Activated CD4-positive, alpha-beta T cell treated with anti-CD3 and anti-CD28 coated beads, Interleukin-2, Interleukin-4, amounts not matched to agents 100 ng/mL and 50 ng/mL, durations not matched to agents 16 hours and 8 hours (primary cell): ENCODE measurements around the gene NACC1.

Source experiments
- DNase-seq: peaks from one replicate; pipeline ENCODE4 v3.0.0-alpha.2; 2020; ENCODE audit warnings: low spot score

Gene NACC1

DNA sequence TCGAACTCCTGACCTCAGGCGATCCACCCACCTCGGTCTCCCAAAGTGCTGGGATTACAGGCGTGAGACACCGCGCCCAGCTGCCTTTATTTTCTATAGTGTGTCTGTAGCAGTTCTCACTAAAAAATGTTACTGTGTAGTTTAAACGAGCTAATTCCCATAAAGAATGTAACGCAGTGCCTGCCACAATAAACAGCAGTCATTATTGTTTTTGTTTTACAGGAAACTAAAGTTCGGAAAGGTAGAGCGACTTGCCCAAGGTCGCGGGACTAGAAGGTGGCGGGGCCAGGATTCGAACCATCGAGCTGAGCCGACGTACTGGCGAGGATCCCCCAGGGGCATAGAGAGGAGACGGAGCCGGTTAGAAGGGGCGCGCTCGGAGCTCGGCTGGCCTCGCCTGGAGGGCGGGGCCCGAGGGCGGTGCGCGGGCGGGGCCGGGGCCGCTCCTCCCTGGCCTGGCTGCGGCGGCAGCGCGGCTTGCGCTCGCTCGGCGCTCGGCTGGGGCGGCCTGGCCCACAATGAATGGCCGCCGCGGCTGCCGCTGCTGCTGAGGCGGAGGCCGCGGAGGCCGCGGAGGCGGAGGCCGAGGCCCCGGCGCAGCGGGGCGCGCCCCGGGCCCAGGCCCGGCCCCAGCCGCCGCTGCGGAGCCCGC lies at the start of gene NACC1:
NACC1 (plus strand) TSS at position 493 of the 652 bp plus-strand sequence. CDS start 16,944 bp downstream, outside the sequence.
- DNase-seq, result peak; percentile 93

DNA sequence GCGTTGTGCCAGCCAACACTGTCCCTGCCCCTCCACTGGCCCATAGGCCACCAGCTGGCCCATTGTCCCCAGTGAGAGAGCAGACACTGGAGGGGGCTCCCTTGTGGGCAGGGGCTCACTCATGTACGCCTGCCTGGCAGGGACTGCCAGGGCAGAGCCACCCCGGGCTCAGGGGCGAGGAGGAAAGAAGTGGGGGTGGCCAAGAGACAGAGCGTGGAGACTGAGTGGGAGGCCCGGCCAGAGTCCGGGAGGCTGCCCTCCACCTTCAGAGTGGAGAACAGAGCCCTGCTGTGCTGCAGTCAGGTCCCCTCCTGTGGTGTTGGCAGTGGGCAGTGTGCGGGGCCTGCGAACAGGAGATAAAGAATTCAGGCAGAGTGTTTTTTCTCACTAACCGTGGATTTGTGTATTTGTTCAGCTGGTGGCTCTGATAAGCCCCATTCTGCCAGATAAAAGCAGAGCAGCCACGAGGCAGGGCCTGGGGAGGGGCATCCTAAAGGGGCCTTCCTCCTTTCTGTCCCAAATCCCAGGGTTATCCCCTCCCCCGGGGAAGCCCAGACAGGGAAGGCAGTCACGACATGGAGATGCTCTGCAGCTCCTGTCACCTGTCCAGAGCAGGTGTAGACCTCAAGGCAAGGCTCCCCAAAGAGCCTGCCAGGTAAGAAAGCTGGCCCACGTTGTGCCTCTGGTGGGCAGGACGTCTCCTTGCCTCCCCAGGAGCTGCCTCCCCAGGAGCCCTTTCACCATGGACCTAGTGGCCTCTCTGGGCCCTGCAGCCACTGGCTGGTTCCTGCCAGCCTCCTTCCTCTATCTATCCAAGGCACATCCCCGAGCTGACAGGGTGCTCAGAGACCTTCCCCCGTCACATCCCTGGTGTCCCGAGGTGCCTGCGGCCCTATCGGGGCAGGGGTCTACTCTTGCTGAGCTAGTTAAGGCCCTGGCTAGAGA lies 48.4 kb upstream of the NACC1 start:
- no peak for DNase-seq

DNA sequence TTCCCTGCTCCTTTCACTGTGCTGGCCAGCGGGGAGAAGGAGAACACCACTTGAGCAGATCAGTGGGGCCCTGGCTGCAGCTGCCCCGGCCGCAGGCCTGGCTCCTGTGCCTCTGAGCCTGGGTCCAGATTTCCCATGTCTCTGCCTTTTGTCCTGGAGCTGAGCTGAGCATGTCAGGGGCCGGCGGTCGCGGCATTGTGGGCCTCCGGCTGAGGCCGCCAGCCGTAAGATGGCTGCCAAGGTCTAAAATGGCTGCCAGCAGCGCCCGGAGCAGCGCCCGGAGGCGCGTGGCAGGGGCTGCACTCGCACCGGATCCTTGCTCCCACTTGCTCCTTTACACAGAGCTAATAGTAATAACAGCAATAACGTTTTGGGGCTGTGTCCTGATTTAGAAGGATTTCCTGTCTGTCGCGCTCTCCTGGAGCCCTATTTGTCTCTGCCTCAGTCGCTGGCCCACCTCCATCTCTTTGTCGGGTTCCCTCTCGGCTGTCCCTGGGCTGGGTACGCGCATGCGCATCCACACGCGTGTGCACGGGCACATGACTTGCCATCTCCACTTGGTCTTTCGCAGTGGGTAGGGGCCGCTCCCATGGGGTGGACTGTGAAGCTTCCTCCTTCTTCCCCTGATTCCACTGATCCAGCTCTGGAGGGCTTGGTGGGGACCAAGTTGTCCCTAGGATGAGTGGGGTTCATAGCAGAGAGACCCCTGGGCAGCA lies 47.5 kb upstream of the NACC1 start:
- no peak for DNase-seq

DNA sequence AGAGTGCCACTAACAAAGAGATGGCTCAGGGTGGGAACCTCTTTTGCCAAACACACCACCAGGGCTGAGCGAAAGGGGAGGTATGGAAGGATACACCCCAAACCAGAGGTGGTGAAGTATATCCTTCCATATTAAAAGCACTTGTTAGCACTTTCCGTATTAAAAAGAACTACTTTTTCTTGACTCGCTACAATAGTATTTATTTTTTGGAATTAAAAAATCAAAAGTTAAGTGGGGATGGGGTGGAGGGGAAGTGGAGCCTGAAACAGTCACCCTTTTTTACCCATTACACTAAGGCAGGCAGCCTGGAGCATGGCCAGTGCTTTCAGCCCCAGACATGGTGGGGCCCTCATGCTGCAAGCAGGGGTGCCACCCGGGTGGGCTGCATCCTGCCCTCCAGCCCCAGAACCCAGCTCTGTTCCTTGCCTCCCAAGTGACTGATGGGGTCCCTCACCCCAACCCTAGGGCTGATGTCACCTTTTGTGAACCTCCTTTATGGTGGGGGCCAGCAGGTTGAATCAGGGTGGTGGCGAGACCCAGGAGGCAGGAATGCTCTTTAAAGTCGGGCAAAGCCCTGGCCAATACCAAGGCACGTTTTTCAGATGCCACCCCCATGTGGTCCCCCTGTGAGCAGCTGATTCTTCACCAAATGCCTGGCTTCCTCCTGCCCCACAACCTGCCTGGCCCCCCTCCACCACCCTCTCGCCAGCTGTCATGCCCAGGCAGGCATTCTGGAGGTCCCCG lies 46.4 kb upstream of the NACC1 start:
- DNase-seq, result no peak

DNA sequence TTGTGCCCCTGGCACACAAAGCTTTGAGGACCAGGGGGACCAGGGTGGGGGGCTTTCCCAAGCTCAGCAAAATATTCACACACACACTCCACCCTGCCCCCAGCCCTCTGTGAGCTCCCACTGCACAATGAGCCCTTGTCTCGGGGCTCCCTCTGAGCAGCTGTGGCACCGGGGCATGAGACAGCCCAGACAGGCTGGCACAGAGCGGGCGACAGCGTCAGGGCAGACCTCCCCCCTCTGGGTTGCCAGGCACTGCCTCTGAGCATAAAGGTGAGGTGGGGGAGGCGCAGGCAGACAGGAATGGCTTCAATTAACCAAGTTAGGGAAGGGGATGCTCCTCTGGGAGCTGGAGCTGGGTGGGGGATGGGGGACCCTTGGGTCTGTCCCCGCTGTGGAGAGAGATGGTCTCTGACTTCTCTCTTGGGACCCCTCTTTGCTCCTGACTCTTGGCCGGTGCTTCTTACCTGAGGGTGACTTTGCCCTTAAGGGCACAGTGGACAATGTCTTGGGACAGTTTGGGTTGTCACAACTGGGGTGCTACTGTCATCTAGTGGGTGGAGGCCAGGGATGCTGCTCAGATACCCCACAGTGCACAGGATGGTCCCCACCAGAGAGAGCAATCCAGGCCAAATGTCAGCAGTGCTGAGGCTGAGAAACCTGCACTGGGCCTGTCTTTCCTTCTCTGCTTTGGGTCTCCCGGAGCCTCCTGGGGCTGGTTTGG lies 45.7 kb upstream of the NACC1 start:
- DNase-seq, result no peak

DNA sequence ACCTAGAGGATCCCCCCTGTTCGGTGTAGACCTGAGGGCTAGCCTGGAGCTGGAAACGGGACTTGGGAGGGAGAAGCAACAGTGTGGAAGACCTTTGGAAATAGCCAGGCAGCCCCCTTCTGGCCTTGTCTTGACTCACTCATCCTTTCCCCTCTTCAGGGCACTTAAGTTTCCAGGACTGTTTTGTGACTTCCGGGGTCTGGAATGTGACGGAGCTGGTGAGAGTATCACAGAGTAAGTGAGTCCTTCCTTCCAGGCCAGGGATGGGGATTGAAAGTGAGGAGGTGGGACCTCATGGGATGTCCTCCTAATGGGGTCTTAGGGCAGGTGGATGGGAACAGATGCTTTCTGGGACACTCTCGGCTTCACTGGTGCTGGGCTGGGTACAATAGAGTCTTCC lies 44.8 kb upstream of the NACC1 start:
- DNase-seq, result no peak

DNA sequence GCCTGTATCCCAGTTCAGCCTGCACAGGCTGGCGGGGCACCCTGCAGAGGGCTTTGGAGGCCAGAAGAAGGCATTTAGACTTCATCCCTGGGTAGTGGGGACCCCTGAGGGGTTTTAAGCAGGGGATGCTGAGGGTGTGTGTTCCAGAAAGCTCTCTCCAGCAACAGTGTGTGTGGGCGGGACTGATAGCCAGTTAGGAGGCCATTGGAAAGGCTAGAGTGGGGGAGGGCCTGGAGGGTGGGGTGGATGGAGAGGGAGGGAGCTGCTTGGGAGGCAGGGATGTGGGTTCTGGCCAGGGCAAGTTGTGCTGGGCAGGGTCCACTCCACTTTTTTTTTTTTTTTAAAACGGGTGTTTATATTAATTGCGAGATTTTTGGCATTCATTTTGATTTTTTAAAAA lies 43.7 kb upstream of the NACC1 start:
- no peak for DNase-seq

DNA sequence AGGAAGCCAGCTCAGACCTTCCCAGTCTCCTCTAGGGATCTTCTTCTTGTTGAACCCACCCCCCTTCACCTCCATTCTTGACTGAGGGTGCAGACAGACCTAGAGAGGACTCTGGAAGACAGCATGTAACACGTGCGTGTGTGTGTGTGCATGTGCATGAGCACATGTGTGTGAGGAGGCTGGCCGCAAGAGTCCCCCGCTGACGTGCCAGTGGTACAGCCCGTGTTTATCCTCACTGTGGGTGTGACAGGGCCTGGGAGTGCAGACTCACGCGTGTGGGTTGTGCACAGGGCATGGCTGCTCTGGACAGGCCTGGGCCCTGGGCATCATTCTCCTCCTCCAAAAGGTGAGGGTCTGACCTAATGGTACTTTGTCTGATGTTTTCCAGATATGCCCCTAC lies 41.7 kb upstream of the NACC1 start:
- DNase-seq, result no peak

DNA sequence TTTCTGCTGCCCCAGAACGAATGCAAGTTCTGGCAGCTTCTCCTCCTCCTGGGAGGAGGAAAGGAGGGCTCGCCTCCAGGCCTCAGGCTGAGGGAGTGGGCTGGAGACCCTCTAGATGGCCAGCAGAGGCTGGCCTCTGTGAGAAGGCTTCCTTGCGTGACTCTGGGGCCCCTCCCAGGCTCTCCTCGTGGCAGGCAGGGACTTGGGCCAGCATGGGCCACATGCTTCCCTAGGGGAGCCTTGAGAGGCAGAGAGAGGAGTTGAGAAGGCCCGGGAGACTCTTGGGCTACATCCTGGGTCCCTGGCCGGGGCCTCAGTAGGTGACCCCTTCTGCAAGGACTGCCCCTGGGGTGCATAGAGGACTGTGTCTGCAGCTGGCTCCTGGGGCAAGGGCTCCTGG lies 41.3 kb upstream of the NACC1 start:
- no peak for DNase-seq

DNA sequence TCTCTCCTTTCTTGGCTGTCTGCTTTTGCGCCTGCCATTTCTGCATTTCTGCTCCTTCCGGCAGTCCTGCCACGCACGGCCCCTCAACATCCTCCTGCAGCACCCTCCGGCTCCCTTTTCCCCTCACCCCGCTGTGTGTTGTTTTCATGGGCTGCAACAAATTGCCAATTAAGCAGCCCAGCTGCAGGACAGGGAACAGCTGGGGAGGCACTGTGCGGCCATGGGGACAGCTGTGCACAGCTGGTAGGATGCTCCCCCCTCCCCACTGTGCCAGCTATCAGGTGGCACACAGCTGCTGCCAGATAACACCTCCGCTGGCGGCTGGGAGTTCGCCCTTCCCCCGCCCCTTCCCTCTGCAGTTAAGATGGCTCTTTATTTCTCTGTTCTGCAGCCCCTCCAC lies 40.8 kb upstream of the NACC1 start:
- no peak for DNase-seq

DNA sequence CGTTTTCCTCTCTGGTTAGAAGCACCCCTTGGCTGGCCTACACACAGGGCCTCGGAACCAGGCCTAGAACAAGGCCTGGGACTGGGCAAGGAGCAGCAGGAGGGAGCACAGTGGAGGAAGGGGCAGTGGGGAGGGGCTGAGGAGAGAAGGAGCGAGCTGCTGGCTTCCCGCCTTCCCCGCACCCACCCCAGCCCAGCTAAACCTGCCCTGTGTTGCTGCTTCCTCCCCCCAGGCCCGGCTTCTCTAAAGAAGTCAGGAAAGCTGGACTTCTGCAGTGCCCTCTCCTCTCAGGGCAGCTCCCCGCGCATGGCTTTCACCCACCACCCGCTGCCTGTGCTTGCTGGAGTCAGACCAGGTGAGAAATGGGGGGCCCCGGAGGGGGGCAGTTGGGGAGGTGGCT lies 39.7 kb upstream of the NACC1 start:
- no peak for DNase-seq

DNA sequence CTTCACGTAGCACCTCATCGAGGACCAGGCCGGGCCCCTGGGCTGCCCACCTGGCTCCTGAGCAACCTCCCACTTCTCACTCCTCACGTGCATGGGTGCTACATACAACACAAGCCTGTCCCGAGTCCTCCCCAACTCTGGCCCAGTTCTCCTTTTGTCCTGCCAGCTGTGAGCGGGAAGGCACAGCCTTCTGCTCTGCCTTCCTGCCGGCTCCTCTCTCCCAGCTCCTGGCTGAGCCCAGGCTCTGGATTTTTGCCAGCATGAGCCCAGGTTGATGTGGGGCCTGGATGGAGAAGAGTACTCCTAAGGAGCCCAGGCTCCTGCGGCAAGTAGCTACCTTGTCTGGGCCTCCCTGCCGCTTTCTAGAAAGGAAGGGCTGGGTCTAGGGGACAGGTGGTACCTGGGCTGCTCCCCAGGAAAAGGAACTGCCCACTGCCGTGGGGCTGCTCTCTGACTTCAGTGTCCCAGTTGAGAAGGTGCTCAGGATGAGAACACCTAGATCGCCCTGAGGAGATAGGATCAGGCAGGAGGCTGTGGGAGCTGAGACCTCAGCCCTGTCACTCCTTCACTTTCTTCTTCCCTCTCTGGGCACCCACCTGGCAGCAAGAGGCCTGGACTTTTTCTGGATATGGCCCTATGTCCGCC lies 39.0 kb upstream of the NACC1 start:
- DNase-seq, result no peak

DNA sequence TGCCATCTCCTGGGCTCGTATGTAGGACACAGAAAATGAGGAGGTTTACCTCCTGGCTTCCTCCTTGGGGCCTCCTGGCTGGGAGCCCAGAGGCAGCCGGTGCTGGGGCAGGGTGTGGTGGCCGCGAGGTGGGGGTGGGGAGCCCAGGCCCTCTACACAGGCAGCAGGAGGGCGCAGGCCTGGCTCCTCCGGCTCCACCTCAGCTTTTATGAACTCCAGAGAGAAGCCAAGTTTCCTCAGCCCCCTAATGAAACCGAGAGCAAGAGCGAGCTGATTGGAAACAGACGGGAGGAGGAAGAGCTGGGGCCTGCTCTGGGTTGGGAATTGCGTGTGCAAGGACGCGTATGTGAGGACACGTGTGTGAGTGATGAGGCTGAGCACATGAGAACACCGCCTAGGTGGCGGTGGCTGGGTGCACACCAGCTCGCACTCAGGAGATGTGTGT lies 38.5 kb upstream of the NACC1 start:
- no peak for DNase-seq

DNA sequence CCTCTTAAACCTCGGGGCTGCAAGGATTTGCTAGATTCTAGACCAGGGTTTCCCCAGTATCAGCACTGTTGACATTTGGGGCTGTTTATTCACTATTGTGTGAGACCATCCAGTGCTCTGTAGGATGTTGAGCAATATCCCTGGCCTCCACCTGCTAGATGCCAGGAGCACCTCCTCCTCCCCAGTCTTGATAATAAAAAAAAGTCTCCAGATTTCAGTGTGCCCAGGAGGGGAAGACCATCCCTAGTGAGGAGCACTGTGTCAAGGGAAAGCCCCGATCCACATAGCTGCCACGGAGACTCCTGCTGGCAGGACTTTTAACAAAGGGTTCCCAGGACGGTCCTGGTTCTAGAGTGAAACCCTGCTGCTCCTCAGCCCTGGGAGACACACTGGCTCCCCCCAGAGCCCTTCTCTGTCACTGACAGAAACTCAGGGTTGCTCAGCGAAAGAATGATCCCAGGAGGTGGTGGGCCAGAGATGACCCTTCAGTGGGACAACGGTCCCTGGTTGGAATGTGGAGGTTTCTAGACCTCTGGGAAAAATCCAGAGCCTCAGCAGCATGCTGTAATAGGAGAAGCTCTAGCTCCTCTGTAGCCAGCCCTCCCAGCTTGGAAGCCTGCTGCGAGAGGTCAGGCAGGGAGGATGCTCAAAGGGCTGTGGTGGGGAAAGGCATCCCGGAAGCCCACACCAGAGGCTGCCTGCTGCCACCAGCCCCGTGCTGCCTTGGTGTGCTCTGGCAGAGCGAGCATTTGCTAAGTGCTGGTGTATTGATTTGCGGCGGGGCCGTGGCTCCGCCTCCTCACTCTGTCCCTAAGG lies 35.7 kb upstream of the NACC1 start:
- DNase-seq, result no peak

DNA sequence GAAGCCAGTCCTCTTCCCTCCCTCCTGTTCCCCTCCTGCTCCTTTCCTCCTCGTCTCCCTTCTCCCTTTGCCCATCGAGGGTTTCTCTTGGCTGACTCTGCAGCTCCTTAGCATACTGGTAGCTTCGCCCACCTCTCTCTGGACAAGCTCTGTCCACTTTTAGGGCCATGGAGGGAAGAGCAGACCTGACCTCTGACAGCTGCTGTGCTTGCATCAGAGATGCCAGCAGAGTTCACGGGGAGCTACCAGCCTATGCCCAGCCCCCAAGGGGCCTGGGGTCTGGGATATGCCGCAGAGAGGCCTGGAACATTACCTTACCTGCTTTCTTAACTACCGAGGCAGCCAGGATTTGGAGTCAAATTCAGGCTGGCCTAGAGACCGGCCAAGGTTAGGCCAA lies 35.1 kb upstream of the NACC1 start:
- no peak for DNase-seq

DNA sequence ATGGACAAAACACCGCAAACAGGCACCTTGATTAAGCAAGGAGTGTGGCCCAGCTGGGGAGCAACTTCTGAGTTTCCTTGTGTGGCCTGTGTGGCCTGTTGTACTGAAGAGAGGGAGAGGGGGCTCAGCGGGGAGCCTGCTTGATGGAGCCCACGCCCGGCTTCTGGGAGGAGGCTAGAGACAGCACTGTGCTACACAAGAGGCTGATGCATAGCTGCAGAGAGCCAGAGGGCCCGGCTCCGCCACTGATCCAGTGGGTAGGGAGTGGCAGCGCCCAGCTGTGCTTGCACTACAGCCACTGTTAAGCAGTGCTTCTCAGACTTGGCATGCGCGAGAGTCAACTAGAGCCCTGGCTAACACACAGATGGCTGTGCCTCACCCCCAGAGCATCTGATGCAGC lies 34.4 kb upstream of the NACC1 start:
- no peak for DNase-seq

DNA sequence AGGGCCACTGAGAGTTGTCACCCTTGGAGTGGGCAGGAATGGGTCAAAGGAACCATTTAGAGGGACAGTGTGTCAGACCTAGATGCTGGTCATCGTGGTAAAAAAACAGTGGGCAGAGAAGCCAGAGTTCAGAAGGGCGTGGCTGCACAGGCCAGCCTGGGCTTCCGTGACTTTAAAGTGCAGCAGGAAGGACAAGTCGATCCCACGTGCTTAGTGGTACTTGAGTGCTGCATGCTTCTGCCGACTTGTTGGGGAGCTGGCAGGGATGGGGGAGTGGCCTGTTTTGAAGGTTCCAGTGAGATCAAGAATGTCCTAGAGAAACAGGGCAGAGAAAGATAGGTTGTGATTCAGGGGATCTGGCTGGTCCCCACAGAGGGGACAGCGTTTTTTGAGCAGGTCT lies 32.4 kb upstream of the NACC1 start:
- DNase-seq, result no peak

DNA sequence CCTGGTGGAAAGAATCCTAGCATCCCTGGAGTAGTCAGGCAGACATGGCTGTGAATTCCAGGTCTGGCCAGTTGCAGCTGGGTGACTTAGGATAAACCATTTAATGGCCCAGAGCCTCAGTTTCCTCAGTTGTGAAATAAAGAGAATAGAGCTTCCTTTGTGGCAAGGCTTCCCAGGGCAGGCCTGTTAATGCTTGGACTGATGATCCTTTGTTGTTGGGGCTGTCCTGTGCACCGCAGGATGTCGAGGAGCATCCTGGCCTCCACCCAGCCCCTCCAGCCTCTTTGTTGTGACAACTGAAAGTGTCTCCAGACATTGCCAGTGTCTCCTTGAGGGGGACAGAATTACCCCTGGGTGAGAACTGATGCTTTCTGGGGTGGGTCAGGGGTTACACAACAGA lies 31.7 kb upstream of the NACC1 start:
- DNase-seq, result no peak

DNA sequence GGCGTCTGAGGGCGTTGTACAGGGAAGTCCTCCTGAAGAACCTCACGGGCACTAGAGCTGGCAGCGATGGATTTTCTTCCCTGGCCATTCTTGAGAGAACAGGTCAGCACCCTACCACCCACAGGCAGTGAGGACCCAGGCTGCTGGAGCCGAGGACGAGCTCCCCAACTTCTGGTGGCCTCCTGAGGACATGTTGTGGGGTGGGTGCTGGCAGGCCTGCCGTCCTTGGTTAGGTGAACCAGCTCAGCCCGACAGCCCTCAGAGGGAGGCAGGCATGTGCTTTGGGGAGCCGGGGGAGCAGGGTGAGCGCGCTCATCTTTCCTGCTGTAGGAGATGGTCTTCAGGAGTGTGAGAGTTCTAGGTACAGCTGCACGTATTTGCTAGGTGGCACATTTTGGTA lies 30.8 kb upstream of the NACC1 start:
- no peak for DNase-seq
